HL-60/S4 treated with retinoic acid at 250 ng/mL for 4 days and 3 days (cell line): ENCODE data around the gene SLC25A48.

Source experiments
- in situ Hi-C: fragments of 300-500 bp; cut with MboI; formaldehyde crosslinking; loops from 2 replicates; pipeline ENCODE4 v1.7.0; 2022; ENCODE audit warnings: low sequenced_read_pairs

Gene SLC25A48, protein sequence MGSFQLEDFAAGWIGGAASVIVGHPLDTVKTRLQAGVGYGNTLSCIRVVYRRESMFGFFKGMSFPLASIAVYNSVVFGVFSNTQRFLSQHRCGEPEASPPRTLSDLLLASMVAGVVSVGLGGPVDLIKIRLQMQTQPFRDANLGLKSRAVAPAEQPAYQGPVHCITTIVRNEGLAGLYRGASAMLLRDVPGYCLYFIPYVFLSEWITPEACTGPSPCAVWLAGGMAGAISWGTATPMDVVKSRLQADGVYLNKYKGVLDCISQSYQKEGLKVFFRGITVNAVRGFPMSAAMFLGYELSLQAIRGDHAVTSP

DNA sequence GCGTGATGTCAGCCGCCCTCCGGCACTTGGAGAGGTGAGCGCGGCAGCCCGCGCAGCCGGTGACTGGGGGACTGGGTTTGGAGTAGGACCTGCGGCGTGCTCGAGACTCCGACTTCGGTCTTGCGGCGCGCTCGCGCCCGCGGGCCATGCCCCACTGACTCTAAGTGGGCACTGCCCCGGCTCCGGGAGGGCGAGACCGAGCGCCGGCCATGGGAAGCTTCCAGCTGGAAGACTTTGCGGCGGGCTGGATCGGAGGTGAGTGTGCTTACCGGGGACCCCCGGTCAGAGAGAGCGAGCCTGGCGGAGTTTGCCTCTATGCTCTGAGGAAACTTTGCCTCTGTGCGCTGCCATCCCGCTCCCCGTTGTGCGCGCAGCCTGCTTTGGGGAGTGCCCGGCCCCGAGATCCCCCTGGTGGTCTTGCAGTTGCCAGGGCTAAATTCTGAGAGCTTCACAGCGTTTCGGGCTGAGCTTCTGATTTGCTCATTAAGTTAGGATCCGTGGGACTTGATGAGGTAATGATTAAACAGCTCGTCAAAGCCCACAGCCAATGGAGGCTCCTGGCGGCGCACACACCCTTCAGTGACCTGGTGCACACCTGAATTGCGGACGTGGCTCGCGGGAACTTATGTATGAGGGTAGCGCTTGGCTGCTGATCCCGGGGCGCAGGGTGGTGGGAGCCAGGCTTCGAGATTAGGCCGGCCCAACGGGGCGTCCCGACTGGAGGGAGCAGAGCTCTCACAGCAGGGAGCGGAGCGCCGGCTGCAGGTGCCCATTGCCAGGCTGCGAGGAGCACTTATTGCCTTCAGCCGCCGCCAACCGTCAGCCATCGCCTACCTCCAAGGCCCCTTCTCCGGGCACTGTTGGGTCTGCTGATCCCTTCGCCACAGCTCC is at the start of gene SLC25A48:
Gene SLC25A48 (plus strand): TSS at position 25 of the 891 bp plus-strand sequence. CDS start 185 bp downstream, at position 210.
- in situ Hi-C loops = loop anchor here (10.0 kb wide), 1 partner anchor 270 kb away; no protein-coding TSS in a partner anchor

DNA sequence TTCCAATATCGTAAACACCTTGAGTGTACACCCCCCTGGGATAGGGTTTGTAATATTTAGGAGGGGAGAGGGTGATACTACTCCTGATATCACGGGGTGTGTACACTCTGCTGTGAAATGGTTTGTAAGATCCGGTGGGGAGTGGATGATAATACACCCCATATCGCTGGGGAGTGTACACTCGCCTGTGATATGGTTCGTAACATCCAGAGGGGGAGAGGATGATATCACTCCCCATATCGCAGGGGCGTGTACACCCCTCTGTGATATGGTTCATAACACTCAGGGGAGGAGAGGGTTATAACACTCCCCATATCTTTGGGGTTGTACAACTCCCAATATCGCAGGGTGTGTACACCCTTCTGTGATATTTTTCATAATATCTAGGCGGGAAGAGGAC is 33.8 kb upstream of the SLC25A48 start:
- in situ Hi-C loops = no loop called here

DNA sequence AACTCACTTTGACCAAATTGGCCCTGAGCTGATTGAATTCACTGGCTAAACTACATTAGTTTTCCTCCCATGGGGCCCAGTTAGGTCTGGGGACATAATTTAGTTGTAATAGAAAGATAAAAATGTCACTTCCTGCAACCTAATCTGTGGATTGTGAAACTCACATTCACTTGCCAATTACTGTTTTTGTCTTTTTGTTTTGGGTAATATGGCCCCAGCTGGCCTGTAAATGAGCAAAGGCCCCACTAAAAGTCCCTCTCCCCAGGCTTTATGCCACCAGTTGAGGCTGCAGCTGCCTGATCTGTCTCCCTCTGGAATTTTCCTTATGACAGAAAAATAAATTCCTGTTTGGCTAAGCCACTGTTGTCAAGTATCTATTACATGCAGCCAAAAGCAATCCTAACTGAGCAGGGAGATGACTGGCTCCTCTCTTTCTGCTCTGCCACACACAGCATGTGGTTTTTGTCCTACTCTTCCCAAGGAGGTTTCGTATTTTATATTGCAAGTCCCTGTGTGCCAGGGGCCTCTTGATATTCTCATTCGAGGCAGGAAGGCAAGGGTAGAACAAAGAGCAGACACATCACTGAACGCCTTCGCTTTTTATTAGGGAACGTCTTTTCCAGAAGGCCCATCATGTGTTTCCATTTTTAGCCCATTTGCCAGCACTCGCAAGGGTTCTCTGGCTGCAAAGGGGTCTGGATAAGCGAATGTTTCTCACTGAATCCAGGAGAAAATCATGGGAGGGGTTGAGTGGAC is 24.1 kb upstream of the SLC25A48 start:
- in situ Hi-C loops = no loop called here

DNA sequence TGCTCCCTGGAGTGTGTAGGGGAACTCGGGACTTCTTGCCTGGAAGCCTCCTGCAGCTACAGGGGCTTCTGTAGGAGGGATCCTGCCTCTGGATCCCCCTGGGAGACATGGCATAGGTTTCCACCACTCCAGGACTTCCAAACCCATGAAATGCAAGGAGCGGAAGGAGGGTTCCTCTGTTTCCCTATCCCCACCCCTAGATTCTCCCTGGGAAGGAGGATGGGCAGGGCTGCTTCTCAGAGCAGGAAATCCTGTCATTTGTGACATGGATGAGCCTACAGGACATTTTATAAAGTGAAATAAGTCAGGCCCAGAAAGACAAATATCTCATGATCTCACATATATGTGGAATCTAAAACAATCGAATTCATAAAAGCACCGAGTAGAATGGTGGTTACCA is 23.5 kb upstream of the SLC25A48 start:
- in situ Hi-C loops = no loop called here

DNA sequence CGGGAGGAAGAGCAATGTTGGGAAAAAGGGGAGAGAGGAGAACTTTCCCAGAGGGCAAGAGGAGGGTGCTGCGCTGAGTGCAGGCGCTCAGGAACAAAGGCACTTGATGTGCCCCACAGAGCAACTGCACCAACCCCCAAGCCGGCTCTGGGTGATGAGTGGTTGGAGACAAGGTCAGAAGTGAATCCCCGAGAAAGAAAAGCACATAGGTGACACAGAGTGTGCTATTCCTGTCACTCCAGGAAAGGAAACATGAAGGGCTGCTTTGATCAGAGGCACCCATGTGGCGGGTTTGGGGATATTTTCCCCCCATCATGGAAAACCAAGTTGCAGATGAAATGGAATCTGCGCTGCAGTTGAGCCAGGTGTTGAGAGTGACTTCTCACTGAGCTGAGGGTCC is 20.7 kb upstream of the SLC25A48 start:
- in situ Hi-C loops = no loop called here

DNA sequence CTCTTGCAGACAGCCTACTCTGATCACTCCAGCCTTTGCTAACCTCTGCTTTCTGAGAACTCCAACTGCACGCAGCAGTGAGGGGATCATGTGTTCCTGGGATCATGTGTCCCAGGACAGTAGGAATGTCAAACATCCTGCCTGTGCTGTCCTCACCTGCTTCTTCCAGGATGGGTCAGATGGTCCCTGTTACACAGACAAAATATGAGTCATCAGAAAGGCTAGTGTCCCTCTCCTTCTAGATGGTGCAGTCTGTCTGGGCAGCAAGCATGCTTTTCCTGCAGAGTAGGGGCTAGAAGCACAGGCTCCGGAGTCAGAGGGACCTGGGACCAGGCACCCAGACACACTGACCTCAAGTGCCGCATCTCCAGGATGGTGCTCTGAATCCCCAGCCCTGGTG is 20.1 kb upstream of the SLC25A48 start:
- in situ Hi-C loops = no loop called here

DNA sequence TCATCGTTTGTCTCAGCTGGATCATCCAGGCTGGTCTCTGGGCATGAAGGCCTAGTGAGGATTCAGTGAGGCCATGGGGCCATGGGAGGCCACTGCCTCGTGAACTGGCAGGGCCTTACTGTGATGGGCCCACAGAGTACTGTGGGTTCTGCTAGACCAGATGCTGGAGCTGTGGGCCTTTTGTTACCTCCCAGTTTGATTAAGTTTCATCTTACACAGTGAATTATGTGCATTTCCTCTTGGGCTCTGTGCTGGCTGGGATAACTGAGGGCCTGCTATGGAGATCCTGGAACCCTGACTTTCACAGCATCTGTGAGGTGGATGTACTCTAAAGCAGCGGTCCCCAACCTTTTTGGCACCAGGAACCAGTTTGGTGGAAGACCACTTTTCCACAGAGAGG is 19.7 kb upstream of the SLC25A48 start:
- in situ Hi-C loops = no loop called here

DNA sequence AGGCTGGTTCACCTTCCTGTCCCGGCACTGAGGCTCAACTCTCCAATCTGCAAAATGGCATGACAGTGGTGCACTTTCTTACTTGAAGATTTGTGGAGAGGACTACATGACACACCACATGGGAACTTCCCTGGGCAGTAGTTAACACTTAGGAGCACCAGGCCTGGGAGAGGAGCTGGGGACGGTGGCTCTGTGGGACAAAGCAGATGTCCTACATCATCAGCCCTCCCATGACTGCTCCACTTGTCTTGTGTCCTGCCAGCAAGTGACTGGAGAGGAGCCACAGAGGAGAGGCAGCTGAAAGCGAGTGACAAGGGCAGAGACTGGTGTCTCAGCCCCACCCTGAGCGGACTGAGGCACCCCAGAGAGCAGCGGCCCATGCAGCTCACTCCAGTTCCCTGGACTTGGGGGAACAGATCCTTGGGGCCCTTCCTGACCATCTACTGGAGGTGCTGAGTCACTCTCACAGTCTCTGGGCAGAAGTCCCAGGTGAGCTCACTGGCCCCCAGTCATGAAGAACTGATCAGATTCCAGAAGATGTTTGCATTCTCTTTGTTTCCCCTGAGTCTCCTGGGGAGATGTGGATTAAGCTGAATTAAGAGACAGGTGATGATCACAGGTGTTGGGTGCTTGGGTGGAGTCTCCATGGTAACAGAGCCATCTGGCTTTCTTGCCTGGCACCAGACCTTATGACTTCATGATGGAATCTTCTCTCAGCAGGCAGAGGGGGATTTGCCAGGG is 13.2 kb upstream of the SLC25A48 start:
- in situ Hi-C loops = no loop called here

DNA sequence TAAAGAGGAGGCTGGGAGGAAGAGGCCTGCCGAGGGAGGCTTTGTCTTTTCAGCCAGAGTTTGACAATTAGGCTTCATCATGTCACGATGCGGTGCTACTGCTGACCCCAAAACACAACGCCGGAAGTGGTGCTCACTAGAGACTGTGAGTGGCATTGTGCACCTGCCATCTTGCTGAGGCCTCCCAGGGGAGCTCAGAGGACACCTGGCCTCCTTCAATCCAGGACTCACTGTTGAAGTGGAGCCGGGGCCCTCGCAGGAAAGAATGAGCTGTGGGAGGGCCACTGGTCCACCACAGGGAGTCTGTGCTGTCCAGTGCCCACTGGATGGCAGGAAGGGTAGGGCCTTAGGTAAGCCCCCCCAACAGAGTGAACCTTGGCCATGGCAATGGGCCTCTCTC is 12.7 kb upstream of the SLC25A48 start:
- in situ Hi-C loops = no loop called here

DNA sequence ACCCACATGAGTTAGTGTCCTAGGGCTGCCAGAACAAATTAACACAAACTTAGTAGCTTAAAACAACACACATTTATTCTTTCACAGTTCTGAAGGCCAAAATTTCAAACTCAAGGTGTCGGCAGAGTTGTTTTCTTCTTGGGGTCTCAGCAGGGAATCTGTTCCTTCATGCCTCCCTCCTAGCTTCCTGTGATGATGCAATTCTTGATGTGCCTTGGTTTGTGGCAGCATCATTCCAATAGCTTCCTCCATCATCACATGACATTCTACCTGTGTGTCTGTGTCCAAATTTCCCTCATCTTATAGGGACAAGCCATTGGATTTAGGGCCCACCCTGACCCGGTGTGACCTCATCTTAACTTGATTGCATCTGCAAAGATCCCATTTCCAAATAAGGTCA is 12.2 kb upstream of the SLC25A48 start:
- in situ Hi-C loops = no loop called here

DNA sequence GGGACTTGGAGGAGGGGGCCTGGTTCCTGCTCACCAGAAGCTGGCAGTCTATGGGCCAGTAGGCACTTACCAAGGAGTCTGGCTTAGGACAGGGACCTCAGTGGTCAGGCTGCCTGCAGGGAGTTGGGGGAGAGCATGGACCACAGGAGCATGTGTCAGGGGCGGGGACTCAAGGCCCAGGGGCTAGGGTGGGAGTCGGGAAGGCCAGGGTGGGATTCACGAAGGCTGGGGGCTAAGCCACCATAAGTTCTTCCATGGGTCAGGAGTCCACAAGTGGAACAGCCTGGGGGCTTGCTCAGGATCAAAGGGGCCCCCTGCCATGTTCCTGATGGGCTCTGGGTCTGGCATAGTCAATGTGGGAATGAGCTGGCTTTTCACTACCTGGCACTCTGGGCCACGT is 11.5 kb upstream of the SLC25A48 start:
- in situ Hi-C loops = no loop called here

DNA sequence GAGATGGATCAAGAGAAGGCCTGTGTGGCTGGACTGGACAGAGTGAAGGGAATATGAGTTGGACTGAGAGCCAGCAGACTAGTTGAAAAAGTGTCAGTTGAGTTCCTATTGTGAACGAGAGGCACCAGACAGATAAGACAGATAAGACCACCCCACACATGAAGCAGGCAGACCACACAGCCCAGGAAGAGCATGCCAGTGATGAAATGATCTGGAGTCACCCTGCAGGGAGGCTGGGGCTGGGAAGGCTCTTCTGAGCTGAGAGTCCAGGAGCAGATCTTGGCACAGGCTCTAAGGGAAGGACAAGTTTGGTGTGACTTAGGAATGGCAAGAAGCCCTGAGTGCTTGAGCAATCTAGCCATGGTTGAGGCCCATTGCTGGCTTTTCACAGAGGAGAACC is 10.6 kb upstream of the SLC25A48 start:
- in situ Hi-C loops = no loop called here

DNA sequence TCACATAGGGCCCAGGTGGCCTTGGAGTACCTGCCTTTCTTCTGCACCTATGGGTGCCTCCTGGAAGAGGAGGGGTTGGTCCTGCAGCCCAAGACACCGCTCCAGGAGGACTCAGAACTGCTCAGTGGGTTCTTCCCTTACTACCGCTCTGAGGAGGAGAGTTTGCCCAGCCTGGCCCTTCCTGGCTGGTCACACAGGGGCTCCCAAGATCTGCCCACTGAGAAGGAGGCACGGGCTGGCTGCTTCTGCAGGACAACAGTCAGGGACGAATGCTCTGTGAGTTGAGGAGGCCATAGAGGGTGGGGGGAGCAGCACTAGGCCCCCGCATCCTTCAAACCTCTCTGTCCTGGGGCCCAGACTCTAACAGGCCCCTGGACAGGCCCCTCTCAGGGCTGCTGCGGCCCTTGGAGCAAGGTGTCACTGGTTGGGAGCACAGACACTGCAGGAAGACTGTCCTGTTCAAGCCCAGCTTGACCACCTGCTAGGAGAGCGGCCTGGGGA is 9.9 kb upstream of the SLC25A48 start:
- in situ Hi-C loops = no loop called here

DNA sequence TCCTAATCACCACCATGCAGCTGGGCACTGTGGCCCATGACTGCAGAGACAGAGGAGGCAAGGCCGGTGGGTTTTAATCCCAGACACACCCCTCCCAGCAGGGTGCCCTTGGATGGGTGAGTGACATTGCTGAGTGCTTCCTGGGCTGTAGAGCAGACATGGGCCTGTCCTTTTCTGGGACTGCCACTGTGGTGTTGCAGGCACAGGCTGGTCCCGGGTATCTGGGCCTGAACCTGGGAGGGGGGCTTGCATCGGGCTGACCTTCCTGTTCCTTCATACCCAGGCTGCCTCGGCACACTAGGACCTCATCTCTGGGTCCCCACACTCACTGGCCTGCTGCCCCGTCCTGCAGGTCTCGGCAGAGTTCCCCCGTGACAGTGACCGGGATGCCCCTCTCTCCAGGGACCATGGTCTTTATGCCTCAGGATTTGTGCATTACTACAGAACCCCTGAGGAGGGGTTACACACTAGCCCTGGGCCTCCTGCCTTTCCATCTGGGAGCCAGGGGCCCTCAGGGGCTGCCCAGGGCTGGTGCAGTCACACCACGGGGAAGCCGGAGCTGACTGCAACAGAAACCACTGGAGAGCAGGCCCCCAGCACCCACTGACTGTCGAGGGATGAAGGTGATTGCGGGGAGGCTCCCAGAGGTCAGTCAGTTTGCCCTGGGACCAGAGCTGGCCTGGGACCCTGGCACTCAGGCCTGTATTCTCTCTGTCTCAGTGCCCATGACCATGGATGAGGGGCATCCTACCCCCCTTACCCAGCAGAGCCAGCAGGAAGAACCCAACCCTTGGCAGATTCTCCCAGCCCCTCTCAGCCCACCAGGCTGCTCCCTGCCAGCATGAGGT is 8.9 kb upstream of the SLC25A48 start:
- in situ Hi-C loops = no loop called here

DNA sequence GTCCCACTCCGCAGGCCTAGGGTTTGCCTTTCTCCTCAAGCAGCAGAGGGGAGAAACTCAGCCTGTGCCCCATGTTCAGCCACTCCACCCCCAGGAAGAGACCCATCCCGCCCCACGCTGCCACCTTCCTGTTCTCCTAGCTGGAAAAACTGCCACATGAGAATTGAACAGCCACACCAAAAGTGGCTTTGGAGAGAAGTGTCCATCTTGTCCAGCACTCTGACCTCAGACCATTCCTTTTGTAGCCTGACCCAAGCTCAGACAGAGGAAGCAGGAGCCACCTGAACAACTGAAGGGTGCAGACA is 8.3 kb upstream of the SLC25A48 start:
- in situ Hi-C loops = no loop called here

DNA sequence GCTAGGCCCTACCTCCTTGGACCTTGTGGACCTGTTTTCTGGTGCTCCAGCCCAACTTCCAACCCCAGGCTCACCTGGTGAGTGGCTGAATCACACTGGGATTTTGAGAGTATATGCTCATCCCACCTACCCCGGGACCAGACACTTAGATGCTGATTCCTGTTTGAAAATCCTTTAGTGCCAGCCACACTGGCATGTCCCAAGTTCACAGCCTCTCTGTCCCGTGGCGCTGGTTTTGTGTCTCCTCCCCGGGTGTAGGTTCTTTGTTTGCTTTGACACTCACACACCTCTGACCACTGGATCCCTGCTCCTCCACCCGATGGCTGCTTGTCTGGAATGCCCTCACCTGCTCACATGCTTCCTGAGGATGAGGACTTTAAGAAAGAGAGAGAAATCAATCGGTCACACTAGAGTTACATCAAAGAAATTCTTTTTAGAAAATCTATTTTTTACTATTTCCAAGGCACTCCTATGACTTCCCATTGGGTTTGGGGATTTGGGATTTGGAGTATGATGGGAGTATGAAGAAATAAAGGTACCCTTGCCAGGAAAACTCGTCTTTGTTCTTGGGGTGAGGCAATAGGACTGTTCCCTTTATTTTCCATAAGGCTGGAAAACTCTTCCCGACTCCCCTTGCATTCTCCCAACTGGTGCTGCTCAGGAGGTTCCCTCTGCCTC is 7.3 kb upstream of the SLC25A48 start:
- in situ Hi-C loops = no loop called here

DNA sequence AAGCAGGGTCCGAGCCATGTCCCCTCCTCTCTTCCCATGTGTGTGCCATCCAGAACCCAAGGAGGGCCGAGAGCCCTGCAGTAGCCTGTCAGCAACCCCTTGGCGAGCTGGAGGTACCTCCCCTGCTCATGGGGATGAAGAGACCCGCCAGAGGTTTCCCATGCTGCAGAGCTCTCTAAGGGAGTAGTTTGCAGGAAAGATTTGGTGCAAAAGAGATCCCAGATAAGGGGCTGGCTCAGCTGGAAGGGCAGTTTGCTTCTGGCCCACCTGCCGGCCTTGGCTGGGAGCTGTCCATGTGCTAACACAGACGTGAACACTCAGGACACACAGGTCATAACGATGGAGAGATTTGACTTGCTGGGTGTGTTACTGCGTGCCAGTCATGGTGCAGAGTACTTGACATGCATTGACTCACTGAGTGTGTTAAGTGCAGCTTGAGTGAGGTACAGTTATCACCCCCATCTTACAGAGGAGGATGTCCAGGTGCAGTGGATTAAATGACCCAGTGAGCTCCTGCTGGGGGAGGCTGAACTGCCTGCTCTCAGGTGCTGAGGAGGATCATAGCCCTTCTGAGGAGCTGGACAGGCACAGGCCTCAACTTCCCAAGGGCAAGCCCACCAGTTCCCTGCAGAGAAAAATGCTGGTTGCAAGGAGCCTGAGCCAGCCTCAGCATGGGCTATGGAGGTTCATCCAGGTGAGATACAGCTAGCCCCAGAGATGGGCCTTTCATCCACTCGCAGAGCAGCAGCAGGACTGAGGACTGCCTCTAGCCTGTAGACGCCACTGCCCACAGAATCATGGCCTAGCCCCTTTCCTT is 6.3 kb upstream of the SLC25A48 start:
- in situ Hi-C loops = no loop called here

DNA sequence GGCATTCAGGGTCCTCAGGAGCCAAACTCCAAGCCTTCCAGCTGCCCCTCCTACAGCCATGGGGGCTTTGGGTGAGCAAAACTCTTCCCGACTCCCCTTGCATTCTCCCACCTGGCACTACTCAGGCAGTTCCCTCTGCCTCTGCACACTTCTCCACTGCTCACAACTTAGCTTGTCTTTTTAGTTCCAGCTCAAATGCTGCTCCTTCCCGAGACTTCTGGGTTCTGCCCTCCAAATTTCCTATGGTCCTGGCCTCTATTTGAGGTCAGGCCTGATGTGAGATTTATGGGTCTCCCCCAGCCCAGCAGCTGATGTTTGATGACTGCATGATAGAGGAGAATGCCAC is 5.7 kb upstream of the SLC25A48 start:
- in situ Hi-C loops = no loop called here

DNA sequence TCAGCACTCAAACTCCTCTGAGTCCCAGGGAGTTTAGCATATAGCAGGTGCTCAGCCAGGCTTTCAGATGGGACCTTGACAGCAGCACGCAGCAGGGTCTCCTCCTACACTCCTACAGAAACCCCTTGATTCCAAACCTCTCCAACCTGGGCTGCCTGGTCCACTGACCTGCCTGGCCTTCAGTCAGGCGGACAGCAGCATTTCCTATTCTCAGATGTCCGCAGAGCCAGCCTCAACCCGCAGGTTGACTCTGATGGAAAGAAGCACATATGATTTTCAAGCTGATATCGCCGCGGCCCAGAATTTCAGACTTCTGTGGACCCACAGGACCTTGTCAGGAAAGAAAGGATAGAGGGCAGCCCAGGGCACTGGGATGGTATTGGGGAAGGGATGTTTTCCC is 5.3 kb upstream of the SLC25A48 start:
- in situ Hi-C loops = no loop called here
